ENCODE results near the gene IAH1.
"Not testable (repeated sequence)": the region's sequence is repeated elsewhere in the genome, so short reads cannot be mapped to it uniquely, and the experiment has no call there.

Gene IAH1

GRCh38 chr2:9473985-9474360, 378 bp upstream of the IAH1 start:
- DNase-seq: no peak

GRCh38 chr2:9477914-9478313, 3.6 kb downstream of the IAH1 start:
- no peak for DNase-seq

- DNase-seq: no peak
Observed at GRCh38 chr2:9478526-9478925, 4.2 kb downstream of the IAH1 start.

- no peak for DNase-seq
Observed at GRCh38 chr2:9480157-9480556, 5.8 kb downstream of the IAH1 start.

- DNase-seq: no peak
Observed at GRCh38 chr2:9483107-9483506, 8.8 kb downstream of the IAH1 start.

GRCh38 chr2:9484533-9484932, 10.2 kb downstream of the IAH1 start:
- no peak for DNase-seq

- no peak for DNase-seq
Observed at GRCh38 chr2:9488583-9489547, 14.5 kb downstream of the IAH1 start.

- DNase-seq: no peak
Observed at GRCh38 chr2:9490789-9491188, 16.4 kb downstream of the IAH1 start.

- no peak for DNase-seq
Observed at GRCh38 chr2:9492927-9493326, 18.6 kb downstream of the IAH1 start.

GRCh38 chr2:9493478-9493877, 19.1 kb downstream of the IAH1 start:
- no peak for DNase-seq

- no peak for DNase-seq
Observed at GRCh38 chr2:9494081-9494480, 19.7 kb downstream of the IAH1 start.

- DNase-seq: no peak
Observed at GRCh38 chr2:9497017-9497416, 22.7 kb downstream of the IAH1 start.

GRCh38 chr2:9498210-9498609, 23.9 kb downstream of the IAH1 start:
- DNase-seq: no peak

- no peak for DNase-seq
Observed at GRCh38 chr2:9508931-9509330, 34.6 kb downstream of the IAH1 start.

GRCh38 chr2:9513946-9514345, 39.6 kb downstream of the IAH1 start:
- not testable (repeated sequence) for DNase-seq

- no peak for DNase-seq
Observed at GRCh38 chr2:9517118-9517782, 42.9 kb downstream of the IAH1 start.

- no peak for DNase-seq
Observed at GRCh38 chr2:9518163-9518562, 43.8 kb downstream of the IAH1 start.

- DNase-seq: no peak
Observed at GRCh38 chr2:9518780-9519179, 44.4 kb downstream of the IAH1 start.

- DNase-seq: no peak
Observed at GRCh38 chr2:9519250-9519649, 44.9 kb downstream of the IAH1 start.

GRCh38 chr2:9524291-9524690, 49.9 kb downstream of the IAH1 start:
- DNase-seq: no peak

- no peak for DNase-seq
Observed at GRCh38 chr2:9525266-9525665, 50.9 kb downstream of the IAH1 start.

- DNase-seq: no peak
Observed at GRCh38 chr2:9527995-9528787, 53.8 kb downstream of the IAH1 start.

GRCh38 chr2:9532421-9532820, 58.1 kb downstream of the IAH1 start:
- DNase-seq: no peak

GRCh38 chr2:9533663-9534062, 59.3 kb downstream of the IAH1 start:
- DNase-seq: no peak

All from amniotic stem cell (primary cell).